Measurements from ENCODE around the gene RELL1.

DNA sequence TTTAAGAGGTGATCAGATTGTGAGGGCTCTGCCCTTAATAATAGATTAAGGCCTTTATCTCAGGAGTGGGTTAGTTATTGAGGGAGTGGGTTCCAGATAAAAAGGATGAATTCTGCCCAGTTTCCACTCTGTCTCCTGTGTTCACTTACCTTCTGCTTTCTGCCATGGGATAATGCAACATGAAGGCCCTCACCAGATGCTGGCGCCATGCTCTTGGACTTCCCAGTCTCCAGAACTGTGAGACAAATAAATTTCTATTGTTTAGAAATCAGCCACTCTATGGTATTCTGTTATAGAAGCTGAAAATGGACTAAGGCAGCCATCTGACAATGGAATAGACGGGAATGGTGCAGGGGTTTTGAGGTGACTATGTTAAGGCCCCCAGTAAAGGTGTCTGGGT is 6.9 kb upstream of the RELL1 start:
- TF ChIP-seq EP300 (IDR thresholded peaks at IDR 0.05; ENCODE audit: borderline replicate concordance in 1 of 2, control insufficient read depth in 1 of 2, low read depth in 2 of 2, low read length in 2 of 2) = no peak
- TF ChIP-seq SPI1 (IDR thresholded peaks at IDR 0.05; ENCODE audit: borderline replicate concordance, insufficient read depth, low read depth, low read length) = no peak
- no peak for TF ChIP-seq RFX5 (IDR thresholded peaks at IDR 0.05; ENCODE audit: low read depth, low read length)
- TF ChIP-seq, protein P1, sequence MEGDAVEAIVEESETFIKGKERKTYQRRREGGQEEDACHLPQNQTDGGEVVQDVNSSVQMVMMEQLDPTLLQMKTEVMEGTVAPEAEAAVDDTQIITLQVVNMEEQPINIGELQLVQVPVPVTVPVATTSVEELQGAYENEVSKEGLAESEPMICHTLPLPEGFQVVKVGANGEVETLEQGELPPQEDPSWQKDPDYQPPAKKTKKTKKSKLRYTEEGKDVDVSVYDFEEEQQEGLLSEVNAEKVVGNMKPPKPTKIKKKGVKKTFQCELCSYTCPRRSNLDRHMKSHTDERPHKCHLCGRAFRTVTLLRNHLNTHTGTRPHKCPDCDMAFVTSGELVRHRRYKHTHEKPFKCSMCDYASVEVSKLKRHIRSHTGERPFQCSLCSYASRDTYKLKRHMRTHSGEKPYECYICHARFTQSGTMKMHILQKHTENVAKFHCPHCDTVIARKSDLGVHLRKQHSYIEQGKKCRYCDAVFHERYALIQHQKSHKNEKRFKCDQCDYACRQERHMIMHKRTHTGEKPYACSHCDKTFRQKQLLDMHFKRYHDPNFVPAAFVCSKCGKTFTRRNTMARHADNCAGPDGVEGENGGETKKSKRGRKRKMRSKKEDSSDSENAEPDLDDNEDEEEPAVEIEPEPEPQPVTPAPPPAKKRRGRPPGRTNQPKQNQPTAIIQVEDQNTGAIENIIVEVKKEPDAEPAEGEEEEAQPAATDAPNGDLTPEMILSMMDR (IDR thresholded peaks at IDR 0.05 in 2 of 3, conservative IDR thresholded peaks at IDR 0.05 in 1 of 3; ENCODE audit: control insufficient read depth in 2 of 3, extremely low read depth in 1 of 3, insufficient read depth in 1 of 3, low read depth in 3 of 3, low read length in 3 of 3) = no peak
- TF ChIP-seq, protein P2, sequence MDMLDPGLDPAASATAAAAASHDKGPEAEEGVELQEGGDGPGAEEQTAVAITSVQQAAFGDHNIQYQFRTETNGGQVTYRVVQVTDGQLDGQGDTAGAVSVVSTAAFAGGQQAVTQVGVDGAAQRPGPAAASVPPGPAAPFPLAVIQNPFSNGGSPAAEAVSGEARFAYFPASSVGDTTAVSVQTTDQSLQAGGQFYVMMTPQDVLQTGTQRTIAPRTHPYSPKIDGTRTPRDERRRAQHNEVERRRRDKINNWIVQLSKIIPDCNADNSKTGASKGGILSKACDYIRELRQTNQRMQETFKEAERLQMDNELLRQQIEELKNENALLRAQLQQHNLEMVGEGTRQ (IDR thresholded peaks at IDR 0.05; ENCODE audit: borderline replicate concordance, low read depth, low read length) = no peak
- TF ChIP-seq, protein P3, sequence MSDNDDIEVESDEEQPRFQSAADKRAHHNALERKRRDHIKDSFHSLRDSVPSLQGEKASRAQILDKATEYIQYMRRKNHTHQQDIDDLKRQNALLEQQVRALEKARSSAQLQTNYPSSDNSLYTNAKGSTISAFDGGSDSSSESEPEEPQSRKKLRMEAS (IDR thresholded peaks at IDR 0.05; ENCODE audit: low read depth, low read length) = no peak
- no peak for TF ChIP-seq RB1 (IDR thresholded peaks at IDR 0.05; ENCODE audit: borderline replicate concordance)
